ENCODE data around the gene MED4. TPM values are rescaled to one million over a fixed set of nuclear protein-coding genes. Genes with fewer than 3 reads are reported as not detected.

The MED4 gene
- total and polyA plus RNA-seq, 9 of the 15 experiments (the other 6 are each of a cell fraction or from before 2014, with no cell fraction given): 24.5 to 87.3 (median 58.3) TPM

DNA sequence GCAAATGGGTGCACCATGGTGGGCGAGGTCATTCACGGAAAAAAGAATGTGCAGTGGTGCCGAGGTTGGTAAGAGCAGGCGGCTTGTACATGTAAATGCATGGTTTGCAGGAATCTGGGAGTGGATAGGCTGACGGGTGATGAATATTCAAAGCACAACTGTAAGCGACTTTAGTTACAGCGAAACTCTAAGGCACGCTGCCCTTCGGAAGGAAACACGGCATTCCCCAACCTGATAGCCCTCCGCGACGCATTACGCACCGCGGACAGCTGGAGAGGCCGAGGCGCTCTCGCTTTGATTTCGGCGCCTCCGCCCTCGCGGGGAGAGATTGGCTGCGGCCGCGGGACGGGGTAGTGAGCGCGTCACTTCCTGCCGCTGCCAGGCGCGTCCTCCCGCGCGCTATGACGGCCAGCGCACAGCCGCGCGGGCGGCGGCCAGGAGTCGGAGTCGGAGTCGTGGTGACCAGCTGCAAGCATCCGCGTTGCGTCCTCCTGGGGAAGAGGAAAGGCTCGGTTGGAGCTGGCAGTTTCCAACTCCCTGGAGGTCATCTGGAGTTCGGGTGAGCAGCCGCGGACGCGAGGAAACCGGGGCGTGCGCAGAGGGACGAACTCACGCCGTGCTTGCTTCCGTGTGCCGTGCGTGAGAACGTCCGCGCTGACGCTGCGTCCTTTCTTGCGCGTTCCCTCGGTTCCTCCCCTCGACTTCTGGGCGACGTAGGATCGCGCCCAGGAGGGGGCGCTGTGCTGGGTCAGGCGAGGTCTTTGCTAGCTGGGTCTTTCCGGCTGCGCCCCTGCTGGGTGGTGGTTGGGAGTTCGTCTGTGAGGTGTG lies 57.3 kb downstream of the MED4 start, which contains the start of gene NUDT15 (continued):
- TF ChIP-seq KAT7 (CRISPR knock-in tag; IDR thresholded peaks at IDR 0.05; ENCODE audit: borderline replicate concordance) (peak; percentile 80; the same call in 1 of the 2 replicates), CHD2 (IDR thresholded peaks at IDR 0.05; ENCODE audit: low read depth, low read length) (0 out of 2 replicates have a peak, but pooled peaks have one; percentile 21), ELF2 (CRISPR knock-in tag; IDR thresholded peaks at IDR 0.05) (peak; percentile 60), KDM5B (IDR thresholded peaks at IDR 0.05; ENCODE audit: insufficient replicate concordance, low read depth, low read length) (peak; percentile 91)
- TF ChIP-seq, protein P1, sequence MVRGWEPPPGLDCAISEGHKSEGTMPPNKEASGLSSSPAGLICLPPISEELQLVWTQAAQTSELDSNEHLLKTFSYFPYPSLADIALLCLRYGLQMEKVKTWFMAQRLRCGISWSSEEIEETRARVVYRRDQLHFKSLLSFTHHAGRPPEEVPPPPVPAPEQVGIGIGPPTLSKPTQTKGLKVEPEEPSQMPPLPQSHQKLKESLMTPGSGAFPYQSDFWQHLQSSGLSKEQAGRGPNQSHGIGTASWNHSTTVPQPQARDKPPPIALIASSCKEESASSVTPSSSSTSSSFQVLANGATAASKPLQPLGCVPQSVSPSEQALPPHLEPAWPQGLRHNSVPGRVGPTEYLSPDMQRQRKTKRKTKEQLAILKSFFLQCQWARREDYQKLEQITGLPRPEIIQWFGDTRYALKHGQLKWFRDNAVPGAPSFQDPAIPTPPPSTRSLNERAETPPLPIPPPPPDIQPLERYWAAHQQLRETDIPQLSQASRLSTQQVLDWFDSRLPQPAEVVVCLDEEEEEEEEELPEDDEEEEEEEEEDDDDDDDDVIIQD (CRISPR knock-in tag; IDR thresholded peaks at IDR 0.05): no peak
- TF ChIP-seq, protein P2, sequence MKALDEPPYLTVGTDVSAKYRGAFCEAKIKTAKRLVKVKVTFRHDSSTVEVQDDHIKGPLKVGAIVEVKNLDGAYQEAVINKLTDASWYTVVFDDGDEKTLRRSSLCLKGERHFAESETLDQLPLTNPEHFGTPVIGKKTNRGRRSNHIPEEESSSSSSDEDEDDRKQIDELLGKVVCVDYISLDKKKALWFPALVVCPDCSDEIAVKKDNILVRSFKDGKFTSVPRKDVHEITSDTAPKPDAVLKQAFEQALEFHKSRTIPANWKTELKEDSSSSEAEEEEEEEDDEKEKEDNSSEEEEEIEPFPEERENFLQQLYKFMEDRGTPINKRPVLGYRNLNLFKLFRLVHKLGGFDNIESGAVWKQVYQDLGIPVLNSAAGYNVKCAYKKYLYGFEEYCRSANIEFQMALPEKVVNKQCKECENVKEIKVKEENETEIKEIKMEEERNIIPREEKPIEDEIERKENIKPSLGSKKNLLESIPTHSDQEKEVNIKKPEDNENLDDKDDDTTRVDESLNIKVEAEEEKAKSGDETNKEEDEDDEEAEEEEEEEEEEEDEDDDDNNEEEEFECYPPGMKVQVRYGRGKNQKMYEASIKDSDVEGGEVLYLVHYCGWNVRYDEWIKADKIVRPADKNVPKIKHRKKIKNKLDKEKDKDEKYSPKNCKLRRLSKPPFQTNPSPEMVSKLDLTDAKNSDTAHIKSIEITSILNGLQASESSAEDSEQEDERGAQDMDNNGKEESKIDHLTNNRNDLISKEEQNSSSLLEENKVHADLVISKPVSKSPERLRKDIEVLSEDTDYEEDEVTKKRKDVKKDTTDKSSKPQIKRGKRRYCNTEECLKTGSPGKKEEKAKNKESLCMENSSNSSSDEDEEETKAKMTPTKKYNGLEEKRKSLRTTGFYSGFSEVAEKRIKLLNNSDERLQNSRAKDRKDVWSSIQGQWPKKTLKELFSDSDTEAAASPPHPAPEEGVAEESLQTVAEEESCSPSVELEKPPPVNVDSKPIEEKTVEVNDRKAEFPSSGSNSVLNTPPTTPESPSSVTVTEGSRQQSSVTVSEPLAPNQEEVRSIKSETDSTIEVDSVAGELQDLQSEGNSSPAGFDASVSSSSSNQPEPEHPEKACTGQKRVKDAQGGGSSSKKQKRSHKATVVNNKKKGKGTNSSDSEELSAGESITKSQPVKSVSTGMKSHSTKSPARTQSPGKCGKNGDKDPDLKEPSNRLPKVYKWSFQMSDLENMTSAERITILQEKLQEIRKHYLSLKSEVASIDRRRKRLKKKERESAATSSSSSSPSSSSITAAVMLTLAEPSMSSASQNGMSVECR (CRISPR knock-in tag; IDR thresholded peaks at IDR 0.05): peak; percentile 67; the same call in 1 of the 2 replicates
- TF ChIP-seq, protein P3, sequence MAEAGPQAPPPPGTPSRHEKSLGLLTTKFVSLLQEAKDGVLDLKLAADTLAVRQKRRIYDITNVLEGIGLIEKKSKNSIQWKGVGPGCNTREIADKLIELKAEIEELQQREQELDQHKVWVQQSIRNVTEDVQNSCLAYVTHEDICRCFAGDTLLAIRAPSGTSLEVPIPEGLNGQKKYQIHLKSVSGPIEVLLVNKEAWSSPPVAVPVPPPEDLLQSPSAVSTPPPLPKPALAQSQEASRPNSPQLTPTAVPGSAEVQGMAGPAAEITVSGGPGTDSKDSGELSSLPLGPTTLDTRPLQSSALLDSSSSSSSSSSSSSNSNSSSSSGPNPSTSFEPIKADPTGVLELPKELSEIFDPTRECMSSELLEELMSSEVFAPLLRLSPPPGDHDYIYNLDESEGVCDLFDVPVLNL (CRISPR knock-in tag; IDR thresholded peaks at IDR 0.05; ENCODE audit: low read depth): peak; percentile 98
